ENCODE data around the gene RIMBP2. TPM values are rescaled to one million over a fixed set of nuclear protein-coding genes. Genes with fewer than 3 reads are reported as not detected.

The RIMBP2 gene
- total RNA-seq, 1 experiment from 2014 or later, result not detected

GRCh38 chr12:130465046-130465445 is 251.1 kb downstream of the RIMBP2 start:
- POLR2A ChIA-PET, result no interaction called here
- H3K36me3 ChIP-seq (ENCODE audit: control insufficient read depth, insufficient read depth, low read length), result no peaks in the 10 kb centered on the region
- H3K27ac Mint-ChIP-seq (ENCODE audit: unreplicated experiment), result no peak overlapping the region
- no TSS peak for BruUV-seq (replicated peaks)
- no peak overlapping the region for H3K4me3 Mint-ChIP-seq (ENCODE audit: unreplicated experiment)
- H3K36me3 Mint-ChIP-seq (ENCODE audit: insufficient read depth, unreplicated experiment), result no peaks in the 10 kb centered on the region
- H3K27me3 ChIP-seq (replicated peaks; ENCODE audit: control insufficient read depth, insufficient read depth, low read length), result no peaks in the 10 kb centered on the region
- no peaks in the 10 kb centered on the region for H3K4me1 Mint-ChIP-seq (ENCODE audit: low read depth, unreplicated experiment)
- CTCF ChIA-PET, result no interaction called here
- H3K9me3 Mint-ChIP-seq (ENCODE audit: unreplicated experiment), result peaks cover 25% of the 10 kb centered on the region
- no peaks in the 10 kb centered on the region for H3K9me3 ChIP-seq
- intact Hi-C loops (cut with micrococcal nuclease; ENCODE audit: unreplicated experiment), result no loop called here
- TF ChIP-seq CTCF (IDR thresholded peaks at IDR 0.05; ENCODE audit: insufficient read depth in 1 of 2, low read depth in 1 of 2, low read length in 1 of 2, severe bottlenecking in 1 of 2, unreplicated experiment in 1 of 2), result no peak
- H3K4me3 ChIP-seq (ENCODE audit: low read depth, low read length), result no peak overlapping the region
- no peak for DNase-seq
- peaks cover 6% of the 10 kb centered on the region for H3K27me3 Mint-ChIP-seq (ENCODE audit: insufficient read depth, unreplicated experiment)
- H3K4me1 ChIP-seq, result no peaks in the 10 kb centered on the region

GRCh38 chr12:130463818-130464670 is 252.1 kb downstream of the RIMBP2 start:
- Histone ChIP-seq H3K36me3 (ENCODE audit: control insufficient read depth, insufficient read depth, low read length) (no peaks in the 10 kb centered on the region), H3K4me1 (no peaks in the 10 kb centered on the region), H3K27me3 (replicated peaks; ENCODE audit: control insufficient read depth, insufficient read depth, low read length) (no peaks in the 10 kb centered on the region), H3K4me3 (ENCODE audit: low read depth, low read length) (no peak overlapping the region), H3K9me3 (no peaks in the 10 kb centered on the region)
- POLR2A ChIA-PET, result no interaction called here
- TF ChIP-seq CTCF (IDR thresholded peaks at IDR 0.05; ENCODE audit: insufficient read depth in 1 of 2, low read depth in 1 of 2, low read length in 1 of 2, severe bottlenecking in 1 of 2, unreplicated experiment in 1 of 2), result no peak
- H3K4me1 Mint-ChIP-seq (ENCODE audit: low read depth, unreplicated experiment), result no peaks in the 10 kb centered on the region
- H3K4me3 Mint-ChIP-seq (ENCODE audit: unreplicated experiment), result no peak overlapping the region
- H3K27ac Mint-ChIP-seq (ENCODE audit: unreplicated experiment), result no peak overlapping the region
- intact Hi-C loops (cut with micrococcal nuclease; ENCODE audit: unreplicated experiment), result no loop called here
- CTCF ChIA-PET, result no interaction called here
- no peak for DNase-seq
- H3K27me3 Mint-ChIP-seq (ENCODE audit: insufficient read depth, unreplicated experiment), result peaks cover 6% of the 10 kb centered on the region
- H3K36me3 Mint-ChIP-seq (ENCODE audit: insufficient read depth, unreplicated experiment), result no peaks in the 10 kb centered on the region
- peaks cover 25% of the 10 kb centered on the region for H3K9me3 Mint-ChIP-seq (ENCODE audit: unreplicated experiment)
- BruUV-seq (replicated peaks), result no TSS peak

- no peak overlapping the region for H3K4me3 Mint-ChIP-seq (ENCODE audit: unreplicated experiment)
- no peak for DNase-seq
- H3K36me3 Mint-ChIP-seq (ENCODE audit: insufficient read depth, unreplicated experiment), result no peaks in the 10 kb centered on the region
- no TSS peak for BruUV-seq (replicated peaks)
- H3K27ac Mint-ChIP-seq (ENCODE audit: unreplicated experiment), result no peak overlapping the region
- intact Hi-C loops (cut with micrococcal nuclease; ENCODE audit: unreplicated experiment), result no loop called here
- no peaks in the 10 kb centered on the region for H3K9me3 ChIP-seq
- no peaks in the 10 kb centered on the region for H3K4me1 Mint-ChIP-seq (ENCODE audit: low read depth, unreplicated experiment)
- CTCF ChIA-PET, result no interaction called here
- H3K27me3 ChIP-seq (replicated peaks; ENCODE audit: control insufficient read depth, insufficient read depth, low read length), result no peaks in the 10 kb centered on the region
- H3K4me1 ChIP-seq, result no peaks in the 10 kb centered on the region
- peaks cover 25% of the 10 kb centered on the region for H3K9me3 Mint-ChIP-seq (ENCODE audit: unreplicated experiment)
- H3K27me3 Mint-ChIP-seq (ENCODE audit: insufficient read depth, unreplicated experiment), result peaks cover 6% of the 10 kb centered on the region
- no peak overlapping the region for H3K4me3 ChIP-seq (ENCODE audit: low read depth, low read length)
- no peak for TF ChIP-seq CTCF (IDR thresholded peaks at IDR 0.05; ENCODE audit: insufficient read depth in 1 of 2, low read depth in 1 of 2, low read length in 1 of 2, severe bottlenecking in 1 of 2, unreplicated experiment in 1 of 2)
- POLR2A ChIA-PET, result no interaction called here
- H3K36me3 ChIP-seq (ENCODE audit: control insufficient read depth, insufficient read depth, low read length), result no peaks in the 10 kb centered on the region
These were observed 252.8 kb downstream of the RIMBP2 start for GRCh38 chr12:130463275-130463658.

All from Caco-2 (cell line).